Psoas muscle (tissue), 8 donors: ENCODE data around the gene ACY1. TPM values are rescaled to one million over a fixed set of nuclear protein-coding genes. Genes with fewer than 3 reads are reported as not detected.
A peak's percentile ranks its signal among the peaks of the same experiment; 100 is the strongest.

Source experiments
- ATAC-seq, 4 donors: fragments of 200-7000 bp; cut with Tn5 transposase; one replicate each; pipeline ENCODE4 v1.9.1; 2020; ENCODE audit warnings: moderate library complexity in 3 of 4, mild to moderate bottlenecking in 2 of 4
- DNase-seq, 2 donors: peaks; one replicate each; pipeline ENCODE4 v3.0.0-alpha.2; 2020
- H3K27ac ChIP-seq: fragments of 200-600 bp; one replicate; pipeline ENCODE4 v1.8.0; 2022
- H3K27me3 ChIP-seq, 3 donors: fragments of 200-600 bp in 1 of 3; one replicate each; pipeline versions ENCODE4 v1.6.1 to v1.8.0; 2013 to 2022; ENCODE audit warnings: low read length in 2 of 3, mild to moderate bottlenecking in 2 of 3, moderate library complexity in 1 of 3; ENCODE audit not compliant: insufficient read depth in 3 of 3
- H3K36me3 ChIP-seq, 2 donors: fragments of 200-600 bp in 1 of 2; one replicate each; pipeline versions ENCODE4 v1.6.1 to v1.8.0; 2013 to 2022; ENCODE audit warnings: low read depth in 1 of 2, mild to moderate bottlenecking in 1 of 2, moderate library complexity in 1 of 2; ENCODE audit not compliant: insufficient read depth in 1 of 2
- H3K4me1 ChIP-seq: fragments of 200-600 bp; one replicate; pipeline ENCODE4 v1.8.0; 2022
- H3K4me3 ChIP-seq: fragments of 200-600 bp; one replicate; pipeline ENCODE4 v1.8.0; 2022; ENCODE audit warnings: mild to moderate bottlenecking
- H3K9me3 ChIP-seq: fragments of 200-600 bp; one replicate; pipeline ENCODE4 v1.8.0; 2022
- CTCF ChIP-seq: fragments of 200-600 bp; IDR thresholded peaks from one replicate; pipeline ENCODE4 v1.8.0; 2022; ENCODE audit warnings: antibody characterized with exemption
- WGBS, 3 donors: extraction: QIAGEN DNeasy Blood & Tissue Kit; methylation state at CpG; one replicate each; pipeline versions ENCODE4 v1.1.6 to v1.1.7; 2013; 5-methylcytosine and 5-hydroxymethylcytosine counted together
- intact Hi-C, 2 donors: fragments of 100-400 bp; cut with DNase I; formaldehyde crosslinking; loops; one replicate each; pipeline versions ENCODE4 v1.11.0 to v1.14.2; 2022
- polyA plus RNA-seq, 3 donors: library from polyadenylated mRNA; stranded (reverse); fragments of 200-250 nt; gene quantifications; one replicate each; pipeline ENCODE4 v1.2.3, GENCODE V29; 2013
- total RNA-seq, 4 donors: library from RNA; stranded (reverse); fragmentation: NEBNext Ultra II Directional in 2 of 4; extraction: Animal tissue kit (Norgen Biotek cat#: 25700) in 2 of 4; gene quantifications; one replicate each; pipeline versions ENCODE4 v1.2.1 to v1.2.4, GENCODE V29; 2021 to 2023
- donor health status: healthy with polysubstance abuse.
- donor health status: DM: no; HTN: no; CAD: no; lungs with moderate emphysema.
- donor health status: Bipolar disorder and iron deficiency.
- donor health status: healthy.
- donor health status: DM: yes; HTN: yes; CAD: no.
- donor health status: DM: no; HTN: no; CAD: no.
- donor health status: DM: no; HTN: no; CAD: no.
- donor health status: DM: yes; HTN: yes; CAD: no.

The ACY1 gene
- total and polyA plus RNA-seq, 7 donors: 19.9 to 59.3 (median 37.6) TPM

- WGBS, 3 donors: 2 to 3% (median 3%) methylated on average over 64 to 97 of the region's 97 CpGs
- H3K4me1 ChIP-seq: peaks cover 16% of the 10 kb centered on the region
These were observed 27.2 kb upstream of the ACY1 start for GRCh38 chr3:51955893-51956770.

GRCh38 chr3:51957520-51958205 lies 25.7 kb upstream of the ACY1 start:
- no peak for DNase-seq
- Histone ChIP-seq H3K36me3 (peaks cover 0 to 49% of the 10 kb centered on the region in 2 donors), H3K27ac (peak overlapping the region; percentile 82), H3K27me3 (no peaks in the 10 kb centered on the region), H3K4me1 (peaks cover 26% of the 10 kb centered on the region), H3K4me3 (no peak overlapping the region), H3K9me3 (no peaks in the 10 kb centered on the region)
- 88 to 90% (median 90%) methylated on average over 14 to 15 of the region's 15 CpGs for WGBS, 3 donors
- no peak for ATAC-seq
- TF ChIP-seq CTCF: no peak
- intact Hi-C loops: no loop called here

More at GRCh38 chr3:51955893-51956770, 27.2 kb upstream of the ACY1 start:
- intact Hi-C loops: no loop called here
- Histone ChIP-seq H3K4me3 (peak overlapping the region; percentile 66), H3K9me3 (no peaks in the 10 kb centered on the region), H3K27ac (peak overlapping the region; percentile 82), H3K27me3 (no peaks in the 10 kb centered on the region), H3K36me3 (peaks cover 0 to 47% of the 10 kb centered on the region in 2 donors)
- peak; percentile 78 to 81 (median 80) for ATAC-seq
- DNase-seq: peak; percentile 78 to 82
- peak; percentile 45 for TF ChIP-seq CTCF

- no peak for DNase-seq
- Histone ChIP-seq H3K9me3 (no peaks in the 10 kb centered on the region), H3K4me1 (peaks cover 38% of the 10 kb centered on the region), H3K36me3 (peaks cover 0 to 49% of the 10 kb centered on the region in 2 donors), H3K4me3 (no peak overlapping the region), H3K27me3 (no peaks in the 10 kb centered on the region), H3K27ac (no peak overlapping the region)
- ATAC-seq: no peak
- WGBS, 3 donors: 92 to 95% (median 93%) methylated on average over 20 of the region's 20 CpGs
- no peak for TF ChIP-seq CTCF
- intact Hi-C loops: no loop called here
These were observed 24.5 kb upstream of the ACY1 start for GRCh38 chr3:51958603-51959521.

- DNase-seq: no peak
- Histone ChIP-seq H3K4me3 (no peak overlapping the region), H3K27ac (no peak overlapping the region), H3K36me3 (peaks cover 0 to 49% of the 10 kb centered on the region in 2 donors), H3K9me3 (no peaks in the 10 kb centered on the region), H3K4me1 (peaks cover 46% of the 10 kb centered on the region), H3K27me3 (no peaks in the 10 kb centered on the region)
- ATAC-seq: no peak
- whole genome bisulfite sequencing, 3 donors: 93 to 97% (median 97%) methylated on average over 7 of the region's 7 CpGs
- no peak for TF ChIP-seq CTCF
- intact Hi-C loops: no loop called here
These were observed 23.7 kb upstream of the ACY1 start for GRCh38 chr3:51959651-51960050.
